LNCAP (cell line): Measurements from ENCODE around the gene SLC25A29.

Source experiments
- TF ChIP-seq, protein P1 (sequence below): fragments of 450-650 bp; IDR thresholded peaks from 2 replicates; pipeline ENCODE4 v1.5.1; 2017; ENCODE audit warnings: mild to moderate bottlenecking

SLC25A29 gene

DNA sequence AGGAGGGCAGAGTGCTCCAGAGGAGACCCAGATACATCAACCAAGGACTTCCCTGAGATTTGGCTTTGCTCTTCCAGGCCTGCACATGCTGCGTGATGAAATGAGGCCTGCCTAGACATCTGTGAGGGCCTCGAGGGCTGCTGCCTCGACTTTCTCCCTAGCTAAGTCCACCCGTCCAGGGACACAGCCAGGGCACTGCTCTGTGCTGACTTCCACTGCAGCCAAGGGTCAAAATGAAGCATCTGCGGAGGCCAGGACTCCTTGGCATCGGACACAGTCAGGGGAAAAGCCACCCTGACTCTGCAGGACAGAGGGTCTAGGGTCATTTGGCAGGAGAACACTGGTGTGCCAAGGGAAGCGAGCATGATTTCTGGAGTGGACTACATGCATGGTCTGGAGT, 27.6 kb upstream of the SLC25A29 start:
- TF ChIP-seq, protein P1, sequence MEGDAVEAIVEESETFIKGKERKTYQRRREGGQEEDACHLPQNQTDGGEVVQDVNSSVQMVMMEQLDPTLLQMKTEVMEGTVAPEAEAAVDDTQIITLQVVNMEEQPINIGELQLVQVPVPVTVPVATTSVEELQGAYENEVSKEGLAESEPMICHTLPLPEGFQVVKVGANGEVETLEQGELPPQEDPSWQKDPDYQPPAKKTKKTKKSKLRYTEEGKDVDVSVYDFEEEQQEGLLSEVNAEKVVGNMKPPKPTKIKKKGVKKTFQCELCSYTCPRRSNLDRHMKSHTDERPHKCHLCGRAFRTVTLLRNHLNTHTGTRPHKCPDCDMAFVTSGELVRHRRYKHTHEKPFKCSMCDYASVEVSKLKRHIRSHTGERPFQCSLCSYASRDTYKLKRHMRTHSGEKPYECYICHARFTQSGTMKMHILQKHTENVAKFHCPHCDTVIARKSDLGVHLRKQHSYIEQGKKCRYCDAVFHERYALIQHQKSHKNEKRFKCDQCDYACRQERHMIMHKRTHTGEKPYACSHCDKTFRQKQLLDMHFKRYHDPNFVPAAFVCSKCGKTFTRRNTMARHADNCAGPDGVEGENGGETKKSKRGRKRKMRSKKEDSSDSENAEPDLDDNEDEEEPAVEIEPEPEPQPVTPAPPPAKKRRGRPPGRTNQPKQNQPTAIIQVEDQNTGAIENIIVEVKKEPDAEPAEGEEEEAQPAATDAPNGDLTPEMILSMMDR = no peak

DNA sequence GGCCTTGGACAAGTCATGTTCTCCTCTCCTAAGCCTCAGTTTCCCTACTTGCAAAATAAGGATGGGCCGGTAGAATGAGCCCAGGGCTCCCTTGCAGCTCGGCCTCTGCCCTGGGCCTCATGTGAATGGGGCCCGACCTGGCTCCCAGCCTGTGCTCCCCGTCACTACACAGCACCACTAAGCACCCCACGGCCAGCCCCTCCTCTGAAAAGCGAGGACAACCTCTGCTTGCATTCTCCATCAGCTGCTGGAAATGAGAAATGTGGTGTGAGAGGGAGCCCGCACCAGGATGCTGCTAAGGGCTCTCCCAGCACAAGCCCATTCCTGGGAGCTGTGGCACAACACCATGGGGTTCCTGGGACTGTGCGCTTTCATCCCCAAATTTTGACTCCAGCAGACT, 27.1 kb upstream of the SLC25A29 start:
- TF ChIP-seq, protein P1 = no peak

DNA sequence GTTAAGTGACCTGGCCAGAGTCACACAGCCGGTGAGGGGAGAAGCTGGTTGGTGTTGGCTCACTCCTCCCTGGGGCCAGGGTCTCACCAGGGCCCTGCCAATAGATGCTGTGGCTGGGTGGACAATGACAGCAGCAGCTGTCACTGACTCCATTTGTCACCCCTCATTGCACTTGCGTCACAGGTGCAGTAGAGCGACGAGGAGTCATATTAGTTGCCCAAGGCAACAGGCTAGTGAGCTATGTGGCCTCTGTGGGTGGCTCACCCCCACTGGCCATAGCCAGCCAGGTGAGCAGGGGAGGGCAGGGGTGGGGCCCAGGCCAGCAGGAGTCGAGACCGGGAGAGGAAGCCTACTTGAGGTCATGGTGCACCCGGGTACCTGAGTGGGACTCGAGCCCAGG, 26.6 kb upstream of the SLC25A29 start:
- TF ChIP-seq, protein P1 = no peak

DNA sequence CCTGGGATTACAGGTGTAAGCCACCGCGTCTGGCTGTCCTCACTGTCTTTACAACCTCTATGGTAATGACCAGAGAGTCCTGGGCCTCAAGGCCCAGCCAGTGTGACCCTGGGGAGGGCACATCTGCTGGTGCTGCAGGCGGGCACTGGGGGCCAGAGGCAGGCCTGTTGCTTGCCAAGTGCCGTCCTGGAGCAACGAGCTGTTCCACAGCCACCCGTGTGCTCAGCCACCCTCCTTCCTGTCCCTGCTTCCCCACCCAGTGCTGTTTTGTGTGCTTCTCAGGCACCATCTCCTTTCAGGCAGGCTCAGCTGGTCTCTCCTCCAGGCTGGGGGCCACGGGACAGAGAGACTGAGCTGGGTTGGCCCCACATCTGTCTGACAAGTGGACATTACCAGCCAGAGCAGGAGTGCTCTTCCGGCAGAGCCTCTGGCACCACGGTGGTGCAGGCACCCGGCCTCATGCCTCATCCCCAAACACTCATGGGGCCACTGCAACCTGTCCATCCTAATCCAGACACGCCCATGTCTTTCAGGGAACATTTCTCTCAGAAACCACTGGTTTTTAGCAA, 25.9 kb upstream of the SLC25A29 start:
- TF ChIP-seq, protein P1 = no peak

DNA sequence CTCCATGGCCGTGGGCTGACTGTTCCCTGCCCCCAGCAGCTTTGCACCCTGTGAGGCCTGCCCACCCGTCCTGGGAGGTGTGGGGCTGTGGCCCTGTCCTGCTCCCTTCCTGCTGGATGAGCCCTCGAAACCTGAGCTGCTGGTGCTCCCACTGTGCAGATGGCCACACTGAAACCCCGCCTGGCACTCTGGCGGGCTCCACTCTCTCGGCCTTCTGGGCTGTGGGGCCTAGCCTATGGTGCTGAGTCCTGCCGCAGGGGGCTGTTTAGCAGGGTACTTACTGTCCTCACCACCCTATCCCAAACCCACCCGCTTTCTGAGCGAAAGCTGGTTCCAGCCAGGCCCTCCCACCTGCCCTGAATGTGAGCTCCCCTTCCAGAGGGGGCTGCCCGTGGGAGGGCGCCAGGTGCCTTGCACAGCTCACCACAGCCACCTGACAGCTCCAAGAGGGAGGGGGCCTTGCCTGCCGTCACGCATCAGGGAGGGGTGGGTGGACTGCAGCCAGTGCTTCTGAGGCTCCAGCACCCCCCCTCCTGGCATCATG, 24.2 kb upstream of the SLC25A29 start:
- TF ChIP-seq, protein P1 = no peak

DNA sequence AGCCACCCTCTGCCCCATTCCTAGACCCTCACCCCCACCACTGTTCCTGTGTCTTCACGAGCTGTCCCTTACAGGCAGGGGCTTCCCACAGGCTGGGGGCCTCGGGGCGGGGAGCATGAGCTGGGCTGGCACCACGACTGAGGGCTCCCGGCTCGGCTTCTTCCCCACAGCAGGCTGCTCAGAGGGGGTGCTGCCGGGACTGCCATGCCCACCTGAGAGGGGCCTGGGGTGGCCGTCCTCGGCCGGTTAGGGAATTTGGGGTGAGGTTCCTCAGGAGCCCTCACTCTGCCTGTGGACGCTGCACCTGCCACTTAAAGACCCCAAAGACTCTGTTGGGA, 23.7 kb upstream of the SLC25A29 start:
- TF ChIP-seq, protein P1 = no peak

DNA sequence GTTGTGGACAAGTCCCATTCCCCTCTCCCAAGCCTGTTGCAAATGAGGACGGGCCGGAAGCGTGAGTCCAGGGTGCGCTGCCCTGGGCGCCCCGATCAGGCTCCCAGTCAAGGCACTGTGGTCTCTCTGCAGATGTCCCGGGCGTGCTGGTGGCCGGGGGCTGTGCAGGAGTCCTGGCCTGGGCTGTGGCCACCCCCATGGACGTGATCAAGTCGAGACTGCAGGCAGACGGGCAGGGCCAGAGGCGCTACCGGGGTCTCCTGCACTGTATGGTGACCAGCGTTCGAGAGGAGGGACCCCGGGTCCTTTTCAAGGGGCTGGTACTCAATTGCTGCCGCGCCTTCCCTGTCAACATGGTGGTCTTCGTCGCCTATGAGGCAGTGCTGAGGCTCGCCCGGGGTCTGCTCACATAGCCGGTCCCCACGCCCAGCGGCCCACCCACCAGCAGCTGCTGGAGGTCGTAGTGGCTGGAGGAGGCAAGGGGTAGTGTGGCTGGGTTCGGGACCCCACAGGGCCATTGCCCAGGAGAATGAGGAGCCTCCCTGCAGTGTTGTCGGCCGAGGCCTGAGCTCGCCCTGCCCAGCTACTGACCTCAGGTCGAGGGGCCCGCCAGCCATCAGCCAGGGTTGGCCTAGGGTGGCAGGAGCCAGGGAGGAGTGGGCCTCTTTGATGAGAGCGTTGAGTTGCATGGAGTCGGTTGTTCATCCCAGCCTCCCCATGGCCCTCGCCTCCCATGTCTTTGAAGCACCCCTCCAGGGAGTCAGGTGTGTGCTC, 23.2 kb upstream of the SLC25A29 start:
- TF ChIP-seq, protein P1 = no peak
